Common myeloid progenitor, CD34-positive (primary cell): ENCODE results near the gene CS.
"Not testable (repeated sequence)": the region's sequence is repeated elsewhere in the genome, so short reads cannot be mapped to it uniquely, and the experiment has no call there.

Source experiments
- CTCF ChIA-PET: fragments of 350-600 bp; sonication (Branson Sonifier 250); formaldehyde crosslinking; loops from one replicate; lab custom pipeline; 2021; ENCODE audit warnings: antibody characterized with exemption; lab: Charles Lee
- POLR2A ChIA-PET: fragments of 350-600 bp; sonication (Branson Sonifier 250); formaldehyde crosslinking; loops from one replicate; lab custom pipeline; 2021; ENCODE audit warnings: antibody characterized with exemption; lab: Charles Lee
- DNase-seq, 3 donors: peaks; one replicate each; pipeline versions ENCODE4 v3.0.0 to v3.0.0-alpha.2; 2013
- H3K27ac ChIP-seq, 2 experiments: 1 replicate in 1 of 2; 2 replicates in 1 of 2; pipeline ENCODE4 v1.7.0; 2013; ENCODE audit warnings: inconsistent platforms in 2 of 2, low read length in 2 of 2, mild to moderate bottlenecking in 2 of 2, low read depth in 1 of 2, moderate library complexity in 1 of 2; ENCODE audit not compliant: severe bottlenecking in 2 of 2, insufficient read depth in 1 of 2, poor library complexity in 1 of 2
- H3K27me3 ChIP-seq, 5 experiments: replicated peaks in 2 of 5; 1 replicate in 3 of 5; 2 replicates in 2 of 5; pipeline versions ENCODE4 v1.6.1 to v1.7.0; 2013; ENCODE audit warnings: low read length in 4 of 5, mild to moderate bottlenecking in 2 of 5, moderate library complexity in 2 of 5, inconsistent platforms in 1 of 5; ENCODE audit not compliant: insufficient read depth in 5 of 5, control insufficient read depth in 4 of 5
- H3K36me3 ChIP-seq, 4 experiments: 1 replicate in 2 of 4; 2 replicates in 2 of 4; pipeline versions ENCODE4 v1.6.1 to v1.7.0; 2013; ENCODE audit warnings: low read length in 3 of 4, control low read depth in 1 of 4, mild to moderate bottlenecking in 1 of 4; ENCODE audit not compliant: control insufficient read depth in 4 of 4, insufficient read depth in 4 of 4
- H3K4me1 ChIP-seq, 4 experiments: 1 replicate in 3 of 4; 2 replicates in 1 of 4; pipeline versions ENCODE4 v1.6.1 to v1.7.1; 2013; ENCODE audit warnings: low read length in 3 of 4, mild to moderate bottlenecking in 3 of 4, control low read depth in 1 of 4, inconsistent platforms in 1 of 4, moderate library complexity in 1 of 4; ENCODE audit not compliant: control insufficient read depth in 4 of 4, insufficient read depth in 4 of 4; ENCODE audit errors: control extremely low read depth in 1 of 4
- H3K4me3 ChIP-seq, 7 experiments: 1 replicate in 4 of 7; 2 replicates in 3 of 7; pipeline versions ENCODE4 v1.5.1 to v1.7.0; 2013; ENCODE audit warnings: mild to moderate bottlenecking in 7 of 7, low read length in 6 of 7, moderate library complexity in 6 of 7, inconsistent platforms in 2 of 7, low read depth in 2 of 7, control low read depth in 1 of 7; ENCODE audit not compliant: insufficient read depth in 4 of 7, control insufficient read depth in 1 of 7; ENCODE audit errors: extremely low read depth in 1 of 7
- H3K9me3 ChIP-seq, 5 experiments: 1 replicate in 4 of 5; 2 replicates in 1 of 5; pipeline versions ENCODE4 v1.6.1 to v1.7.1; 2013; ENCODE audit warnings: low read length in 4 of 5, mild to moderate bottlenecking in 2 of 5, inconsistent platforms in 1 of 5, low read depth in 1 of 5, moderate library complexity in 1 of 5; ENCODE audit not compliant: control insufficient read depth in 4 of 5, insufficient read depth in 2 of 5; ENCODE audit errors: control extremely low read depth in 1 of 5
- WGBS: methylation state at CpG from one replicate; pipeline ENCODE4 v1.1.5; 2013; ENCODE audit not compliant: insufficient coverage; 5-methylcytosine and 5-hydroxymethylcytosine counted together

Gene CS

GRCh38 chr12:56286044-56286830 is 13.9 kb downstream of the CS start:
- no peak for DNase-seq
- Histone ChIP-seq H3K9me3 (no peaks in the 10 kb centered on the region), H3K4me3 (no peak overlapping the region), H3K4me1 (peaks cover 0 to 4% (median 2%) of the 10 kb centered on the region in 4 experiments), H3K36me3 (peaks cover 19 to 59% (median 42%) of the 10 kb centered on the region in 4 experiments), H3K27ac (no peak overlapping the region), H3K27me3 (no peaks in the 10 kb centered on the region)
- POLR2A ChIA-PET, result no interaction called here
- CTCF ChIA-PET, result interaction anchor here (0.9 to 2.8 kb wide), 11 partner anchors 8 to 175 kb away, joined by 3 to 11 read pairs (median 4); partner anchors contain the start of gene COQ10A
- 100% methylated on average over 3 of the region's 4 CpGs for WGBS

- H3K27me3 ChIP-seq, DNase-seq, H3K4me3 ChIP-seq, H3K9me3 ChIP-seq, H3K4me1 ChIP-seq, POLR2A ChIA-PET, H3K27ac ChIP-seq: not testable (repeated sequence)
- peaks cover 25 to 57% (median 45%) of the 10 kb centered on the region in 4 experiments for H3K36me3 ChIP-seq
- CTCF ChIA-PET, result interaction anchor here (0.9 kb wide), 1 partner anchor 78 kb away, joined by 4 read pairs; no protein-coding TSS in a partner anchor
- 81% methylated on average over 4 of the region's 5 CpGs for WGBS
Measured at GRCh38 chr12:56284263-56284662, 15.9 kb downstream of the CS start.

GRCh38 chr12:56282579-56282978 is 17.6 kb downstream of the CS start:
- no CpG with 5 or more reads among the region's 2 CpGs for WGBS
- Histone ChIP-seq H3K4me1 (no peaks in the 10 kb centered on the region), H3K36me3 (peaks cover 22 to 72% (median 52%) of the 10 kb centered on the region in 4 experiments), H3K27ac (no peak overlapping the region), H3K9me3 (no peaks in the 10 kb centered on the region), H3K27me3 (no peaks in the 10 kb centered on the region), H3K4me3 (no peak overlapping the region)
- CTCF ChIA-PET, result interaction anchor here (0.9 kb wide), 1 partner anchor 30 kb away, joined by 3 read pairs; no protein-coding TSS in a partner anchor
- DNase-seq, result no peak
- POLR2A ChIA-PET, result no interaction called here

GRCh38 chr12:56282030-56282429 is 18.1 kb downstream of the CS start:
- Histone ChIP-seq H3K9me3 (no peaks in the 10 kb centered on the region), H3K36me3 (peaks cover 22 to 72% (median 53%) of the 10 kb centered on the region in 4 experiments), H3K27me3 (no peaks in the 10 kb centered on the region), H3K27ac (no peak overlapping the region), H3K4me3 (no peak overlapping the region), H3K4me1 (no peaks in the 10 kb centered on the region)
- ChIA-PET CTCF (interaction anchor here (0.9 to 1.6 kb wide), 2 partner anchors 14 to 30 kb away, joined by 3 to 4 read pairs; no protein-coding TSS in a partner anchor), POLR2A (no interaction called here)
- no peak for DNase-seq
- WGBS, result 97% methylated on average over 5 of the region's 6 CpGs

GRCh38 chr12:56280849-56281248 is 19.3 kb downstream of the CS start:
- ChIA-PET CTCF (interaction anchor here (1.6 kb wide), 1 partner anchor 13 kb away, joined by 4 read pairs; no protein-coding TSS in a partner anchor), POLR2A (no interaction called here)
- H3K4me1 ChIP-seq, result no peaks in the 10 kb centered on the region
- no peak for DNase-seq
- H3K9me3 ChIP-seq, result no peaks in the 10 kb centered on the region
- no peaks in the 10 kb centered on the region for H3K27me3 ChIP-seq
- no peak overlapping the region for H3K27ac ChIP-seq
- peaks cover 22 to 71% (median 55%) of the 10 kb centered on the region in 4 experiments for H3K36me3 ChIP-seq
- H3K4me3 ChIP-seq, result no peak overlapping the region

- no peaks in the 10 kb centered on the region for H3K27me3 ChIP-seq
- WGBS, result 100% methylated on average over 2 of the region's 3 CpGs
- ChIA-PET POLR2A (no interaction called here), CTCF (interaction anchor here (0.8 to 2.1 kb wide), 5 partner anchors 8 to 45 kb away, joined by 3 to 8 read pairs (median 3); no protein-coding TSS in a partner anchor)
- H3K4me3 ChIP-seq, result no peak overlapping the region
- H3K27ac ChIP-seq, result no peak overlapping the region
- H3K36me3 ChIP-seq, result peaks cover 29 to 77% (median 59%) of the 10 kb centered on the region in 4 experiments
- no peak for DNase-seq
- H3K9me3 ChIP-seq, result no peaks in the 10 kb centered on the region
- no peaks in the 10 kb centered on the region for H3K4me1 ChIP-seq
Measured at GRCh38 chr12:56278905-56279304, 21.2 kb downstream of the CS start.

GRCh38 chr12:56274299-56274698 is 25.8 kb downstream of the CS start:
- Histone ChIP-seq H3K27me3 (no peaks in the 10 kb centered on the region), H3K9me3 (no peaks in the 10 kb centered on the region), H3K27ac (no peak overlapping the region), H3K4me3 (no peak overlapping the region), H3K36me3 (peaks cover 15 to 72% (median 56%) of the 10 kb centered on the region in 4 experiments), H3K4me1 (no peaks in the 10 kb centered on the region)
- CTCF ChIA-PET, result no interaction called here
- no CpG with 5 or more reads among the region's 2 CpGs for WGBS
- no peak for DNase-seq
- POLR2A ChIA-PET, result no interaction called here
